ENCODE data around the gene RRP36. TPM values are rescaled to one million over a fixed set of nuclear protein-coding genes. Genes with fewer than 3 reads are reported as not detected.

The RRP36 gene
- total and polyA plus RNA-seq, 9 of the 15 experiments (the other 6 are each of a cell fraction or from before 2014, with no cell fraction given), result 27.6 to 150 (median 114) TPM

- Histone ChIP-seq H3K36me3 (ENCODE audit: control insufficient read depth, insufficient read depth, low read length) (peaks cover 71% of the 10 kb centered on the region), H2AFZ (ENCODE audit: low read depth, low read length) (no peak overlapping the region), H3K4me2 (ENCODE audit: insufficient read depth, low read length) (peak overlapping the region; percentile 96), H3K9ac (ENCODE audit: insufficient read depth in 1 of 2, low read depth in 2 of 2, low read length in 2 of 2) (peak overlapping the region; percentile 66 to 76; a peak in 3 of 4 replicates), H4K20me1 (replicated peaks; ENCODE audit: control insufficient read depth, insufficient read depth, low read length) (peaks cover 4% of the 10 kb centered on the region; the same call in 1 of the 2 replicates), H3K27me3 (ENCODE audit: control insufficient read depth in 2 of 2, insufficient read depth in 2 of 2, low read length in 2 of 2) (no peaks in the 10 kb centered on the region), H3K79me2 (ENCODE audit: control insufficient read depth, insufficient read depth, low read length) (peaks cover 49% of the 10 kb centered on the region), H3K4me1 (replicated peaks in 1 of 2; ENCODE audit: control insufficient read depth in 2 of 2, insufficient read depth in 2 of 2, low read length in 2 of 2) (peaks cover 29 to 32% of the 10 kb centered on the region in 2 experiments; a peak in 4 of 5 replicates), H3K9me1 (ENCODE audit: control insufficient read depth, insufficient read depth, low read length) (no peaks in the 10 kb centered on the region), H3K27ac (ENCODE audit: extremely low read depth, low read depth, low read length) (no peak overlapping the region), H3K9me3 (replicated peaks; ENCODE audit: control insufficient read depth, insufficient read depth, low read depth, low read length) (no peaks in the 10 kb centered on the region), H3K4me3 (peak overlapping the region; percentile 79)
- intact Hi-C loops (cut with micrococcal nuclease), result no loop called here
- no peak for FAIRE-seq
- no peak for TF ChIP-seq ZNF699 (CRISPR knock-in tag; IDR thresholded peaks at IDR 0.05; ENCODE audit: insufficient replicate concordance)
- TF ChIP-seq PHF8 (IDR thresholded peaks at IDR 0.05; ENCODE audit: borderline replicate concordance, low read length), result 0 out of 2 replicates have a peak, but pooled peaks have one; percentile 9
- TF ChIP-seq ZKSCAN3 (CRISPR knock-in tag; IDR thresholded peaks at IDR 0.05), result no peak
- no peak for DNase-seq (ENCODE audit: extremely low read depth in 1 of 4, low spot score in 3 of 4)
- WGBS (ENCODE audit: insufficient coverage, low coverage, missing lambda C conversion rate), result 87% methylated on average over 6 of the region's 6 CpGs
- CTCF ChIA-PET (ENCODE audit: low intra/inter-chr PET ratio), result no interaction called here
- no peak for ATAC-seq
- POLR2A ChIA-PET, result interaction anchor here (0.6 to 3.9 kb wide), 11 partner anchors 10 to 160 kb away, joined by 3 to 23 read pairs (median 4); partner anchors contain the start of genes CNPY3 and PPP2R5D
- no TSS peak for BruUV-seq (replicated peaks)
- in situ Hi-C loops (cut with MboI), result no loop called here
These were observed 9.1 kb upstream of the RRP36 start for GRCh38 chr6:43012364-43012763.

- ATAC-seq (peak; percentile 20), DNase-seq (ENCODE audit: extremely low read depth in 1 of 4, low spot score in 3 of 4) (peak in 2 of 4 experiments; percentile 73 to 83), FAIRE-seq (no peak)
- in situ Hi-C loops (cut with MboI) (no loop called here), intact Hi-C loops (cut with micrococcal nuclease) (no loop called here)
- H3K4me1 ChIP-seq (replicated peaks in 1 of 2; ENCODE audit: control insufficient read depth in 2 of 2, insufficient read depth in 2 of 2, low read length in 2 of 2), result peaks cover 34 to 37% of the 10 kb centered on the region in 2 experiments; a peak in 4 of 5 replicates
- H3K4me2 ChIP-seq (ENCODE audit: insufficient read depth, low read length), result peak overlapping the region; percentile 96
- H3K9ac ChIP-seq (ENCODE audit: insufficient read depth in 1 of 2, low read depth in 2 of 2, low read length in 2 of 2), result peak overlapping the region; percentile 66 to 92
- CTCF ChIA-PET (ENCODE audit: low intra/inter-chr PET ratio), result no interaction called here
- no peaks in the 10 kb centered on the region for H3K9me3 ChIP-seq (replicated peaks; ENCODE audit: control insufficient read depth, insufficient read depth, low read depth, low read length)
- H3K27ac ChIP-seq (ENCODE audit: extremely low read depth, low read depth, low read length), result peak overlapping the region; percentile 74
- WGBS (ENCODE audit: insufficient coverage, low coverage, missing lambda C conversion rate), result 2% methylated on average over 23 of the region's 25 CpGs
- peak overlapping the region; percentile 82 for H2AFZ ChIP-seq (ENCODE audit: low read depth, low read length)
- peaks cover 49% of the 10 kb centered on the region for H3K79me2 ChIP-seq (ENCODE audit: control insufficient read depth, insufficient read depth, low read length)
- peaks cover 4% of the 10 kb centered on the region; the same call in 1 of the 2 replicates for H4K20me1 ChIP-seq (replicated peaks; ENCODE audit: control insufficient read depth, insufficient read depth, low read length)
- BruUV-seq (replicated peaks), result no TSS peak
- no peaks in the 10 kb centered on the region for H3K9me1 ChIP-seq (ENCODE audit: control insufficient read depth, insufficient read depth, low read length)
- POLR2A ChIA-PET, result interaction anchor here (0.5 to 3.9 kb wide), 28 partner anchors 9 to 1389 kb away, joined by 3 to 23 read pairs (median 4); partner anchors contain the start of genes CNPY3, CUL7, KLC4 and MRPL2
- no peaks in the 10 kb centered on the region for H3K27me3 ChIP-seq (ENCODE audit: control insufficient read depth in 2 of 2, insufficient read depth in 2 of 2, low read length in 2 of 2)
- H3K4me3 ChIP-seq, result peak overlapping the region; percentile 79
- peaks cover 70% of the 10 kb centered on the region for H3K36me3 ChIP-seq (ENCODE audit: control insufficient read depth, insufficient read depth, low read length)
- TF ChIP-seq DMBX1 (CRISPR knock-in tag; IDR thresholded peaks at IDR 0.05; ENCODE audit: borderline replicate concordance) (no peak), ZNF277 (CRISPR knock-in tag; IDR thresholded peaks at IDR 0.05; ENCODE audit: borderline replicate concordance) (no peak), IFI16 (CRISPR knock-in tag; IDR thresholded peaks at IDR 0.05) (no peak; the same call in 1 of the 2 replicates), GTF2B (IDR thresholded peaks at IDR 0.05; ENCODE audit: extremely low read depth, insufficient read length) (no peak), KDM1A (IDR thresholded peaks at IDR 0.05) (no peak; a peak in 1 of 4 replicates), CCNT2 (IDR thresholded peaks at IDR 0.05; ENCODE audit: borderline replicate concordance, extremely low read depth, insufficient read length, low read depth, low read length) (no peak), TCF7L2 (IDR thresholded peaks at IDR 0.05; ENCODE audit: low read depth, low read length) (0 out of 2 replicates have a peak, but pooled peaks have one; percentile 14), NFE2 (IDR thresholded peaks at IDR 0.05; ENCODE audit: low read depth) (no peak), MED1 (CRISPR knock-in tag; IDR thresholded peaks at IDR 0.05; ENCODE audit: borderline replicate concordance) (no peak)
These were observed 8.2 kb upstream of the RRP36 start for GRCh38 chr6:43013097-43013842.

Data from K562 (cell line).